Neural cell (in vitro differentiated cells): ENCODE results near the gene DUSP5. TPM values are rescaled to one million over a fixed set of nuclear protein-coding genes. Genes with fewer than 3 reads are reported as not detected.

Source experiments
- H2AFZ ChIP-seq: fragments of 200-600, 300-800 bp; sonication (generic), shearing (Covaris generic); 2 replicates; pipeline ENCODE4 v1.6.0; 2014; ENCODE audit warnings: low read depth, mild to moderate bottlenecking, antibody characterized with exemption, low read length, moderate library complexity
- H3F3A ChIP-seq: fragments of 200-600 bp; shearing (Covaris generic); 2 replicates; pipeline ENCODE4 v1.6.1; 2016; ENCODE audit warnings: mild to moderate bottlenecking, moderate library complexity, mixed read lengths, antibody characterized with exemption, low read length; ENCODE audit not compliant: insufficient read depth, poor library complexity, severe bottlenecking
- H3K27ac ChIP-seq: fragments of 200-600, 300-800 bp; sonication (generic), shearing (Covaris generic); 2 replicates; pipeline ENCODE4 v1.5.1; 2014; ENCODE audit warnings: mild to moderate bottlenecking, low read length, moderate library complexity
- H3K27me3 ChIP-seq: fragments of 300-800, 200-600 bp; sonication (generic), shearing (Covaris generic); 2 replicates; pipeline ENCODE4 v1.6.0; 2014; ENCODE audit warnings: mild to moderate bottlenecking, low read depth, low read length, moderate library complexity; ENCODE audit not compliant: insufficient read depth
- H3K36me3 ChIP-seq: fragments of 300-800, 200-600 bp; sonication (generic), shearing (Covaris generic); 2 replicates; pipeline ENCODE4 v1.5.1; 2014; ENCODE audit warnings: mild to moderate bottlenecking, antibody characterized with exemption, low read length, moderate library complexity; ENCODE audit not compliant: insufficient read depth
- H3K4me2 ChIP-seq: fragments of 300-800, 200-600 bp; sonication (generic), shearing (Covaris generic); 2 replicates; pipeline ENCODE4 v1.6.0; 2014; ENCODE audit warnings: mild to moderate bottlenecking, low read length
- H3K4me3 ChIP-seq: fragments of 300-800, 200-600 bp; sonication (generic), shearing (Covaris generic); 2 replicates; pipeline ENCODE4 v1.5.1; 2014; ENCODE audit warnings: mild to moderate bottlenecking, low read length, moderate library complexity
- H3K79me2 ChIP-seq: fragments of 200-600 bp; shearing (Covaris generic); replicated peaks from 2 replicates; pipeline ENCODE4 v1.6.0; 2014; ENCODE audit warnings: mild to moderate bottlenecking, low read length, moderate library complexity; ENCODE audit not compliant: insufficient read depth
- H3K9ac ChIP-seq: fragments of 300-800, 200-600 bp; sonication (generic), shearing (Covaris generic); 2 replicates; pipeline ENCODE4 v1.6.1; 2016; ENCODE audit warnings: mild to moderate bottlenecking, low read length, mixed read lengths
- H3K9me2 ChIP-seq: fragments of 200-600 bp; shearing (Covaris generic); 2 replicates; pipeline ENCODE4 v1.6.1; 2016; ENCODE audit warnings: mild to moderate bottlenecking, low read length, mixed read lengths; ENCODE audit not compliant: insufficient read depth
- H3K9me3 ChIP-seq: fragments of 200-600, 300-800 bp; sonication (generic), shearing (Covaris generic); 2 replicates; pipeline ENCODE4 v1.6.1; 2016; ENCODE audit warnings: mild to moderate bottlenecking, mixed run types, low read length, moderate library complexity, mixed read lengths
- H4K20me1 ChIP-seq: fragments of 200-600 bp; shearing (Covaris generic); 2 replicates; pipeline ENCODE4 v1.6.1; 2016; ENCODE audit warnings: mild to moderate bottlenecking, mixed run types; ENCODE audit not compliant: insufficient read depth
- EP300 ChIP-seq: fragments of 450-650 bp; conservative IDR thresholded peaks from 2 replicates; pipeline ENCODE4 v1.6.1; 2014; ENCODE audit warnings: antibody characterized with exemption, mild to moderate bottlenecking, moderate library complexity; ENCODE audit not compliant: poor library complexity, severe bottlenecking
- EZH2 ChIP-seq: fragments of 200-600, 300-800 bp; shearing (Covaris generic), sonication (generic); IDR thresholded peaks from 2 replicates; pipeline ENCODE4 v1.6.1; 2014; ENCODE audit warnings: antibody characterized with exemption, low read length, borderline replicate concordance, mild to moderate bottlenecking; ENCODE audit not compliant: insufficient read depth, poor library complexity, severe bottlenecking
- MXI1 ChIP-seq: fragments of 450-650 bp; conservative IDR thresholded peaks from 2 replicates; pipeline ENCODE4 v1.6.1; 2014; ENCODE audit warnings: antibody characterized with exemption, mild to moderate bottlenecking; ENCODE audit not compliant: poor library complexity, severe bottlenecking
- POLR2AphosphoS5 ChIP-seq: IDR thresholded peaks from 2 replicates; pipeline ENCODE4 v1.6.1; 2012
- RAD21 ChIP-seq: fragments of 450-650 bp; conservative IDR thresholded peaks from 2 replicates; pipeline ENCODE4 v1.6.1; 2014; ENCODE audit warnings: antibody characterized with exemption, mild to moderate bottlenecking, moderate library complexity
- SMC3 ChIP-seq: fragments of 450-650 bp; conservative IDR thresholded peaks from 2 replicates; pipeline ENCODE4 v1.6.1; 2014; ENCODE audit warnings: antibody characterized with exemption, mild to moderate bottlenecking, moderate library complexity; ENCODE audit not compliant: poor library complexity
- TAF1 ChIP-seq: IDR thresholded peaks from 2 replicates; pipeline ENCODE4 v1.6.1; 2012; ENCODE audit warnings: low read depth
- polyA plus RNA-seq: library from polyadenylated mRNA; depleted of rRNA; stranded (reverse); fragments of >200 nt; gene quantifications from 2 replicates; pipeline ENCODE4 v1.2.3, GENCODE V29; 2014
- TF ChIP-seq, protein P1 (sequence below): fragments of 450-650 bp; IDR thresholded peaks from 2 replicates; pipeline ENCODE4 v1.5.1; 2014; ENCODE audit warnings: antibody characterized with exemption, mild to moderate bottlenecking, moderate library complexity; ENCODE audit not compliant: poor library complexity, severe bottlenecking
- TF ChIP-seq, protein P2 (sequence below): IDR thresholded peaks from 2 replicates; pipeline ENCODE4 v1.6.1; 2012; ENCODE audit warnings: borderline replicate concordance

Gene DUSP5
- polyA plus RNA-seq, 1 donor from 2014 or later: 2.2 TPM

DNA sequence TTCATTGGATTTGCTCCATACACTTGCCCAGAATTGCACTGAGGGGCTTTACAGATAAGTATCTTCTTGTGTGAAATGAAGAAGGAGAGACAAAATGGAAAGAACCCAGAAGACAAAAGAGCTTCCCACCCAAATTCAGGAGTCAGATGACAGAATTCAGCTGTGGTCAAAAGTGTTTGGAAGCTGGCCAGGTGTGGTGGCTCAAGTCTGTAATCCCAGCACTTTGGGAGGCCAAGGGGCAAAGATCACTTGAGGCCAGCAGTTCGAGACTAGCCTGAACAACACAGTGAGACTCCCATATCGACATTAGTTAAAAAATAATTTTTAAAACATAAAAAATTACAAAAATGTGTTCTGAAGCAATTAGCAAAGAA is 27.1 kb downstream of the DUSP5 start:
- Histone ChIP-seq H3K27ac (no peak overlapping the region), H3F3A (no peaks in the 10 kb centered on the region)

DNA sequence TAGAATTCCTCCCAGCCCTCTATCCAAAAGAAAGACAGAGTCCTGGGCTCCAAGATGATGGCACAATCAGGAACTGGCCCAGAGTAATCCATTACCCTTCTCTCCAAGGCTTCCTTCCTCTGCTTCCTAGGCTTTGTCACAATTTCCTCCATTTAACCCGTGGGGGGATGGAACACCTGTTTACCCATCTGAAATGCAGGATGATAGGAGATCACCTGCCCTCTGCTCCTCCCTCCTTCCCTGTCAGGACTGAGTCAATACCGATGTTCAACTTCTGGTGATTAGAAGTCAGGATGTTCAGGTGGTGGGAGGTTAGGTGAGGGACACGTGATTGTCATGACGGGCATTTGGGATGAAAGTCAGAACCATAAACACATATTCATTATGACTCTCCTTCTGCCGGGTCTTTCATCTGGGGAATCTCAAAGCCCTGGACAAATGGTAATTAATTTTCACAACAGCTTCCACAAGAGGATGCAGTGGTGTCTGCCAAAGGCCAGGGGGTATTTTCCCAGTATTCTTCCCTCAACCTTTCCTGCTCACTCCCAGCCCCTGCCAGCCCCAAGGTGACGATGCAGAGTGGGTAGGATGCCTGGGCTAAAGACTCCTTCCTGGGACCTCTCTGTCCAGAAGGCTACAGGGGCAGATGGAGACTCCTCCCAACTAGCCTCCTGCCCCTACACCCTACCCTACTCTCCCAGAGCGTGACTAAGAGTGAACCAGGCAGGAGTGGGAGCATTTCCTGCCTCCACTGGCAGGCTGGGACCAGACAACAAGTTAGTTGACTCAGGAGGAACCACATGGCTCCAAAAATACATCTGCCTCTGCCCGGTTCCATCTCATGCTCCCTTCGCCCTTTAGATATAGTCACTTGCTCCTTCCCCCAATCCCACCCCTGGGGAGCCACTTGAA is 27.9 kb downstream of the DUSP5 start:
- no peaks in the 10 kb centered on the region for H3K36me3 ChIP-seq
- H3K4me2 ChIP-seq: no peak overlapping the region
- TF ChIP-seq SMC3 (no peak), EP300 (no peak), EZH2 (no peak), MXI1 (no peak), POLR2AphosphoS5 (no peak), TAF1 (no peak), RAD21 (no peak)
- TF ChIP-seq, protein P1, sequence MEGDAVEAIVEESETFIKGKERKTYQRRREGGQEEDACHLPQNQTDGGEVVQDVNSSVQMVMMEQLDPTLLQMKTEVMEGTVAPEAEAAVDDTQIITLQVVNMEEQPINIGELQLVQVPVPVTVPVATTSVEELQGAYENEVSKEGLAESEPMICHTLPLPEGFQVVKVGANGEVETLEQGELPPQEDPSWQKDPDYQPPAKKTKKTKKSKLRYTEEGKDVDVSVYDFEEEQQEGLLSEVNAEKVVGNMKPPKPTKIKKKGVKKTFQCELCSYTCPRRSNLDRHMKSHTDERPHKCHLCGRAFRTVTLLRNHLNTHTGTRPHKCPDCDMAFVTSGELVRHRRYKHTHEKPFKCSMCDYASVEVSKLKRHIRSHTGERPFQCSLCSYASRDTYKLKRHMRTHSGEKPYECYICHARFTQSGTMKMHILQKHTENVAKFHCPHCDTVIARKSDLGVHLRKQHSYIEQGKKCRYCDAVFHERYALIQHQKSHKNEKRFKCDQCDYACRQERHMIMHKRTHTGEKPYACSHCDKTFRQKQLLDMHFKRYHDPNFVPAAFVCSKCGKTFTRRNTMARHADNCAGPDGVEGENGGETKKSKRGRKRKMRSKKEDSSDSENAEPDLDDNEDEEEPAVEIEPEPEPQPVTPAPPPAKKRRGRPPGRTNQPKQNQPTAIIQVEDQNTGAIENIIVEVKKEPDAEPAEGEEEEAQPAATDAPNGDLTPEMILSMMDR: no peak
- TF ChIP-seq, protein P2, sequence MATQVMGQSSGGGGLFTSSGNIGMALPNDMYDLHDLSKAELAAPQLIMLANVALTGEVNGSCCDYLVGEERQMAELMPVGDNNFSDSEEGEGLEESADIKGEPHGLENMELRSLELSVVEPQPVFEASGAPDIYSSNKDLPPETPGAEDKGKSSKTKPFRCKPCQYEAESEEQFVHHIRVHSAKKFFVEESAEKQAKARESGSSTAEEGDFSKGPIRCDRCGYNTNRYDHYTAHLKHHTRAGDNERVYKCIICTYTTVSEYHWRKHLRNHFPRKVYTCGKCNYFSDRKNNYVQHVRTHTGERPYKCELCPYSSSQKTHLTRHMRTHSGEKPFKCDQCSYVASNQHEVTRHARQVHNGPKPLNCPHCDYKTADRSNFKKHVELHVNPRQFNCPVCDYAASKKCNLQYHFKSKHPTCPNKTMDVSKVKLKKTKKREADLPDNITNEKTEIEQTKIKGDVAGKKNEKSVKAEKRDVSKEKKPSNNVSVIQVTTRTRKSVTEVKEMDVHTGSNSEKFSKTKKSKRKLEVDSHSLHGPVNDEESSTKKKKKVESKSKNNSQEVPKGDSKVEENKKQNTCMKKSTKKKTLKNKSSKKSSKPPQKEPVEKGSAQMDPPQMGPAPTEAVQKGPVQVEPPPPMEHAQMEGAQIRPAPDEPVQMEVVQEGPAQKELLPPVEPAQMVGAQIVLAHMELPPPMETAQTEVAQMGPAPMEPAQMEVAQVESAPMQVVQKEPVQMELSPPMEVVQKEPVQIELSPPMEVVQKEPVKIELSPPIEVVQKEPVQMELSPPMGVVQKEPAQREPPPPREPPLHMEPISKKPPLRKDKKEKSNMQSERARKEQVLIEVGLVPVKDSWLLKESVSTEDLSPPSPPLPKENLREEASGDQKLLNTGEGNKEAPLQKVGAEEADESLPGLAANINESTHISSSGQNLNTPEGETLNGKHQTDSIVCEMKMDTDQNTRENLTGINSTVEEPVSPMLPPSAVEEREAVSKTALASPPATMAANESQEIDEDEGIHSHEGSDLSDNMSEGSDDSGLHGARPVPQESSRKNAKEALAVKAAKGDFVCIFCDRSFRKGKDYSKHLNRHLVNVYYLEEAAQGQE: no peak
- no peaks in the 10 kb centered on the region for H4K20me1 ChIP-seq
- H3K9ac ChIP-seq: no peak overlapping the region
- H3K27ac ChIP-seq: no peak overlapping the region
- H3K27me3 ChIP-seq: peaks cover 2% of the 10 kb centered on the region
- H3K4me3 ChIP-seq: no peak overlapping the region
- H3F3A ChIP-seq: no peaks in the 10 kb centered on the region
- no peaks in the 10 kb centered on the region for H3K9me3 ChIP-seq
- H3K9me2 ChIP-seq: no peaks in the 10 kb centered on the region
- no peak overlapping the region for H2AFZ ChIP-seq
- no peaks in the 10 kb centered on the region for H3K79me2 ChIP-seq

More for the DNA sequence above, 27.1 kb downstream of the DUSP5 start:
- no peak overlapping the region for H2AFZ ChIP-seq
- H3K79me2 ChIP-seq: no peaks in the 10 kb centered on the region
- H3K9me2 ChIP-seq: no peaks in the 10 kb centered on the region
- H3K9ac ChIP-seq: no peak overlapping the region
- TF ChIP-seq, protein P2: no peak
- TF ChIP-seq EZH2 (no peak), SMC3 (no peak), RAD21 (no peak), MXI1 (no peak), EP300 (no peak), POLR2AphosphoS5 (no peak), TAF1 (no peak)
- TF ChIP-seq, protein P1: no peak
- H3K4me2 ChIP-seq: no peak overlapping the region
- no peaks in the 10 kb centered on the region for H3K9me3 ChIP-seq
- no peak overlapping the region for H3K4me3 ChIP-seq
- H4K20me1 ChIP-seq: no peaks in the 10 kb centered on the region
- no peaks in the 10 kb centered on the region for H3K27me3 ChIP-seq
- H3K36me3 ChIP-seq: no peaks in the 10 kb centered on the region
